GM15510 (cell line): ENCODE results near the gene C2CD4B.

Experiments used
- POLR2A ChIP-seq: IDR thresholded peaks from 3 replicates; pipeline ENCODE4 v1.6.1; 2011; ENCODE audit warnings: borderline replicate concordance; ENCODE audit not compliant: insufficient read length; ENCODE audit errors: extremely low read depth

The C2CD4B gene

GRCh38 chr15:62135532-62136134 is 29.5 kb downstream of the C2CD4B start:
- no peak for TF ChIP-seq POLR2A

DNA sequence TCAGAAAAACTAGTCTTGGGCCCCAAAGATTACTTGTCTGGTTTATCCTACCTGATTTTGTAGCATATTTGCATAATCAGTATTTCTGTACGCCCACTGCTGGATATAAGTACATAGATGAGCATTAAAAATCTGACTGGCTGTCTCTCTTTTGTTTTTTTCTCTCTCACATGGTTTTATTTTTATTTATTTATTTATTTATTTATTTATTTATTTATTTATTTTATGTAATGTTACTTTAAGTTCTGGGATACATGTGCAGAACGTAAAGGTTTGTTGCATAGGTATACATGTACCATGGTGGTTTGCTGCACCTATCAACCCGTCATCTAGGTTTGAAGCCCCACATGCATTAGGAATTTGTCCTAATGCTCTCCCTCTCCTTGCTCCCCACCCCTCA is 31.9 kb downstream of the C2CD4B start:
- no peak for TF ChIP-seq POLR2A

DNA sequence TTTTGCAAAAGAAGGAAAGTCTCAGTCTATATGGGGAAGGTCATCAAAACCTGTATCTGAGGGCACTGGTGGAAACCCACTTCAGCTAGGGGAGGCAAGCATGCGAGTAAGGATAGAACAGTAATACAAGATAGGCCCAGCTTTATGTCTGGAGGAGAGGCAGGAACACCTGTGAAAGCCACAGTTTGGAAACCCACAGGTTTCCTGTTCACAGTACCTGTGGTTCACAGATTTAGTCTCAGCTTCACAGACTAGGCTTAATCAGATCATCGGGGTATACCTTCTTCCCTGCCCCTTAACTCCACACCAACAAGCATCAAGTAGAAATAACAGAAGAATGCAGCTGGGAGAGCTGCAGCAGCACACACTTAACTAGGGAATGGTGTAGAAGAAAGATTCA is 36.2 kb downstream of the C2CD4B start:
- TF ChIP-seq POLR2A, result no peak

GRCh38 chr15:62126364-62126763 is 38.7 kb downstream of the C2CD4B start:
- no peak for TF ChIP-seq POLR2A

DNA sequence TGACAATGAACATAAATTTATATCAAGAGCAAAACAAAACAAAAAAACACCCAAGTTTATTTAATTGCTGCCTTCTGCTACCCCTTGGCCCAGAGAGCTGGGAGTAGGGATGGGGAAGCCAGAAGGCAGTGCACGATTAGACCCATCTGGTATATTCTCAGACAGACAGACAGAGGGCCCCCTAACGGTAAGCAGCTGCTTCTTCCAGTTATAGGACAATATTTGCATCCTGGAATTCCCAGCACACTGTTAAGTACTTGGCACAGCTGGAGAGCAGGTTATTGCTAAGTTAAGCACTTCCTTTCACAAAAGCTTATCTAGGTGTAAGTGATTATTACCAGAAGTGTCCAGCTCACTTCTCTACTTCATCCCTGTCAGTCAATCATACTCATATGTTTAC is 39.3 kb downstream of the C2CD4B start:
- no peak for TF ChIP-seq POLR2A

DNA sequence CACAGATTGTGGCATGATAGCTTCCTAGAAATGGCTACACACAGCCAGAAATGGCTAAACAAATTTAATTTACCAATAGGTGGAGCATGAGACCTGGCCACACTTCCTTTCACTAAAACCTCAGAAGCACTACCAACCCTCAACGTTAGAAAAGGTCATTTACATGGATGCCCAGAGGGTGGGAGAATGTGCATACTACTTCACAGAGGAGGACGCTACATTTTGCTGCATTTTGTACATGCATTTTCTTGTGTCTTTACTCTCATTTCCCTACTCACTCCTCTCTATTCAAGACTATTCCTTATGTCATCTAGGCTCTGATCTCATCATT is 40.1 kb downstream of the C2CD4B start:
- no peak for TF ChIP-seq POLR2A

DNA sequence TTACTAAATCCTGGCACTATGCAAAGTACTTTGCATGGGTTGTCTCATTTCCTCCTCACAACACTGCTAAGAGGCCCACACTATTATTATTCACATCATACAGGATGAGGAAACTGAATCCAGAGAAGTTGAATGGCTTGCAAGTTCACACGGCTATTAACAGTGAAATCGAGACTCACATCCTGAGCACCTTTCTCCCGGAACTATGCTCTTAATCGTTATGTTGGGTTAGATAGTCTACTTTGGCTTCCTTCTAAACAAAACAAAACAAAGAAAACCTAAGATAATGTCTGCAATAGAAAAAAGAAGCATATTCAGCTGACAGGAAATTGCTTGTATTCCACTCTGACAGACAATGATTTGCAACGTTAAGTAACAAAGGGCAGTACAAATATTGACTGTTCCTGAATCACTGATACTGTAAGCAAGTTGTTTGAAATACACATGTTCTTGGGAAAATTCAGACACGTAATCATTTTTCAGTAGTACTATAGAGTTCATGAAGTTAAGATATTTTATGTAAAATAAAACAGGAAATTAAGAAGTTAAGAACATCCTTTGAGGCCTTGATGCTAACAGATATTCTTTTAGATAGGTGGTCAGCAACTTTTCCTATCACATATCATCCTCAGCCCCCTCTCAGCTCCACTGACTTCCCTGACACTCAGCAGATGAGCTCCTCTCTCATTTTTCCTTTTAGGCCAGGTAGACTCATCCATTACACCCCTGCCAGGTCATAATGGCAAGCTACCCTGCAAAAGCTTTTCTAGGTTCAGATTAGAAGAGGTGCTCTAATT is 40.7 kb downstream of the C2CD4B start:
- no peak for TF ChIP-seq POLR2A

DNA sequence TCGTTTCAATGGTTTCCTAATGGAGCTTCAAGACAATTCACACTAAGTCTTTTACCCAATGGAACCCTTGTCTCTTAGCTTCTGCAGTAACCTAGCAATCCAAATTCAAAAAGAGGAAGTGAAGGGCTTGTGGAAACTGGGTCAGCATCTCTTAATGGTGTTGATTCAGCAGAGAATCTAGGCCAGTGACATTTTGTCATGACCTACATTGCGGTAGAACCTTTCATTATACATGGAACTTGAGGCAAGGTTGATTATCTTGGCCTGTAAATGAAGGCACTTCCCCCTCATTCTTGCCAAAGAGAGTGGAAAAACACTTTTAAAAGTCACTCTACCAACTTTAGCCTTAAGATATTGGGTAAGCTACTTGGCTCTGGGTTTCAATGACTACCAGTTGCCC is 42.8 kb downstream of the C2CD4B start:
- no peak for TF ChIP-seq POLR2A

DNA sequence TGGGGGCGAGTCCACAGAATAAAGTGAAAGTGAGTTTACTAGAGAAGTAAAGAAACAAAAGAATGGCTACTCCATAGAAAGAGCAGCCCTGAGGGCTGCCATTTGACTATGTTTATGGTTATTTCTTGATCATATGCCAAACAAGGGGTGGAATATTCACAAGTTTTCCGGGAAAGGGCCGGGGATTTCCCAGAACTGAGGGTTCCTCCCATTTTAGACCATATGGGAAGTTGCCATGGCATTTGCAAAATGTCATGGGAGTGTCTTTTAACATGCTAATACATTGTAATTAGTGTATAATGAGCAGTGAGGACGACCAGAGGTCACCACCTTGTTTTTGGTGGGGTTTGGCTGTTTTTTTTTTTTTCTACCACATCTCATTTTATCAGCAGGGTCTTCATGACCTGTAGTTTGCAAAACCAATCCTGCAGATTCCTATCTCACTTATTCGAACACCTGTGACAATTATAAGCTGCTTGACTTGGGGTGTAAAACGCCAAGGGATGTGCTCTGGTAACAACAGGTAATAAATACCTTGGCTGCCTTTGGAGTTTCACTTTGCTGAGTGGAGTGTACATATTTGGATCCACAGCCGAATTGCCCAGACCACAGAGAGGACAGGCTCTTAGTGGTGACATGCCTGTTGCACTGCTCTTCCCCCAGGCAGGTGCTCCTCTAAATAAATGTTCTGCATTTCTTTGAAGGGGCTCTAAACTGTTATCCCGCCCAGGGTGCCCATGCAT is 43.6 kb downstream of the C2CD4B start:
- TF ChIP-seq POLR2A, result no peak

DNA sequence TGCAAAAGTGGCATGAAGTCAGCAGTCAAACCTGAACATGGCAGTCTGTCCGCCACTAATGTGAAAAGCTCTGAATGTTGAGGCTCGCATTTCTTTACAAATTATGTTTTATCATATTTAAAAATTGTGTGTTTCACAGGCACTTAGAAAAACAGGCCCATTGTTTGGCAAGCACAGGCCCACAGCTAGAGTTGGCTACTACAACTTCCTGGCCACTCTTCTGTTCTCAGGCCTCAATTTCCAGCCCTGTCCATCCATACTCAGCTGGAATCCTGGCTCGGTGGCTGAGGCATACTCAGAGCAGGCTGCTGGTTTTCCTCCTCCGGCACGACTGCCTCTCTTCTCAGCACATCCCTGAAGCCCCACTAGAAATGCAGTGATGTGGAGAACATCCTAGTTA is 44.3 kb downstream of the C2CD4B start:
- TF ChIP-seq POLR2A, result no peak

GRCh38 chr15:62119874-62120273 is 45.2 kb downstream of the C2CD4B start:
- TF ChIP-seq POLR2A, result no peak

DNA sequence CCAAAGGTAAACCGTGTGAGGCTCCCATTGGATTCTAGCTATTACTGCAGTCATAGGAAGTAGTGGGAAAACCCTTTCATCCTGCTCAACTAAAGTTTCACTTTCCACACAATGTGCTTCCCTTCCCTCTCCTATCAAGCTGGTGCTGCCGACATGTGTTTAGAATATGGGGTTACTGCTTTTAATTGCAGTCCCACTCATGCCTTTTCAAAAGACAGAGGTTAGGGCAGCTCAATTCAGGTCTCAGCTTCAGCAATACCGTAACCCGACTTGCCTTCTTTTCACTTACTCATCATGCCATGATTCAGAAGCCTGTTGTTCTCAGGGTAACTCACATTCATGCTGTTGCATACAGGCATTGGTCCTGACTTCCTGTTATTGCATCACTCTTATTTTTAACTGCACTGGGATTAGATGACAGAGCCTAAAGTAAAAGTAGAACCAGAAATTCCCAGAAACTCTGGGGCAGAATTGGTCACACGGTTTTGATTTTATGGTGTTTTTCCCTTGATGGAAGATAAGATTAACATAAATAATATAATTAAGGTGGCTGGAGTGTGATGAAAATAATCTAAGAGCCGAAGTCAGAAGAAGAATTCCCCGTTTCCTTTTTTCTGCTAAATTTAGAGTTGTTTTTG is 45.7 kb downstream of the C2CD4B start:
- TF ChIP-seq POLR2A, result no peak

- TF ChIP-seq POLR2A, result no peak
Measured at GRCh38 chr15:62118520-62119226, 46.4 kb downstream of the C2CD4B start.

DNA sequence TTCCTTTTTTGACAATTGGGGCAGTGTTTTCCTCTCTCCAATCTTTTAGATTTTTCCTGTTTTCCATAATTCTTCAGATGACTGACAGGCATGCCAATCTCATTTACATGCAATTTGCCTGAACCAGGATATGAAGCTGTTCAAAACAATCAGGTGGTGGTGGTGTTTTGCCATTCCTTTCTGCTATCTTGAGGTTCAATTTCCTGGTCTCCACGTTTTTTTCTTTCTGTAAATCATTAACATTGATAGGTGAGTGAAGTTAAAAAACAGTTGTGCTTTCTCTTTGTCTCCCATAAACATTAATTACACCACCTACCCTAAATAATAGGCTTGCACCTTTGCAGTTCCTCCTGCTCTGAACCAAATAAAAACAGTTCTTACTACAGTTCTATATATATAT is 49.2 kb downstream of the C2CD4B start:
- TF ChIP-seq POLR2A, result no peak
